NCI-H1092 (cell line): Measurements from ENCODE around the gene CRTAC1.
A peak's percentile ranks its signal among the peaks of the same experiment; 100 is the strongest.
"Not testable (repeated sequence)": the region's sequence is repeated elsewhere in the genome, so short reads cannot be mapped to it uniquely, and the experiment has no call there.

ENCODE experiments used
- DNase-seq: peaks from one replicate; lab custom pipeline; 2025; lab: John Stamatoyannopoulos, UW

The CRTAC1 gene

DNA sequence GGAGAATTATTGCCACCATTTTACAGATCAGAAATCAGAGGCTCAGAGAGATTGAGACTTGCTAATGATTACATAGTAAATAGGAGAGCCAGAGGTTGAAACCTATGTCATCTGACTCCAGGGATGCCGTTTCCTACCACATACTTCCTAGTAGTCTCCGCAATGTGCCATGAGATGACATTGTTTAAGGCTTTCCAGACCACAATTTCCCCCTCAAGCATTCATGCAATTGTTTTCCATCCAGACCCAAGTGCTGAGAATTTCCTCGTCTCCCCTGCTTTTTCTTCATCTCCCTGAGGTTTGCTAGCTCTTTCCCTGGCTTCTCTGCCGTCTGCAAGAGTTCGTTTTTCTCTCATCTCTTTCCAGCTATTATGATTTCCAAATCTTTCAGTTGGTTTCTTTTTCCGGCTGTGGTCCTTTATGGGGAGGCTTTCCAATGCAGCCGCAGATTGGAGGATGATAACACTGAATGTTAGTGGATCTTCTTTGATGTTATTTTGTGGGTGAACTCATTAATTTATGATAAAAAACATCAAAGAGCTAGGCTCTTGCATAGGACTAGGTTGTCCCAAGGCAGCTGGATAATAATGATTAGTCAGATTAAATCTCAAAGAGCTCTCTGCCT, 187.7 kb downstream of the CRTAC1 start:
- no peak for DNase-seq

- not testable (repeated sequence) for DNase-seq
Observed at GRCh38 chr10:97842114-97842513, 188.3 kb downstream of the CRTAC1 start.

- not testable (repeated sequence) for DNase-seq
Observed at GRCh38 chr10:97841166-97841565, 189.3 kb downstream of the CRTAC1 start.

- no peak for DNase-seq
Observed at GRCh38 chr10:97838091-97838490, 192.3 kb downstream of the CRTAC1 start.

DNA sequence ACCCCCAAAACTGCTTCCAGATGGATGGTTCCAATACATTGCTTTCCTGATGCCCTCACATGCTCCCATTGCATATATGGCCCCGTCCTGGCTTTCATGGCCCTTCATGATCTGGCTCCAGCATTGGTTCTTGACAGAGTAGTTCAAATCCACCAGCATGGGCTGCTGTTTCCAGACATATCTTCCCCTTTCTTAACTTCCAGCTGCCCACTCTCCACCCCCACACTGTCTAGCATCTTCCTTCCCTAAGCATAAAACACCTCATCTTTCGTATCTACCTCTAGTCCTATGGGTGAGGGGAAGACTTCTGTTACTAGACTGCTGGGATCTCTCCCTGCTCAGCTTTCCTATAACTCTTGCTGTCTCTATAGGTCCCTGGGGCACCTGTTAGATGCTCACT, 194.0 kb downstream of the CRTAC1 start:
- DNase-seq: no peak

DNA sequence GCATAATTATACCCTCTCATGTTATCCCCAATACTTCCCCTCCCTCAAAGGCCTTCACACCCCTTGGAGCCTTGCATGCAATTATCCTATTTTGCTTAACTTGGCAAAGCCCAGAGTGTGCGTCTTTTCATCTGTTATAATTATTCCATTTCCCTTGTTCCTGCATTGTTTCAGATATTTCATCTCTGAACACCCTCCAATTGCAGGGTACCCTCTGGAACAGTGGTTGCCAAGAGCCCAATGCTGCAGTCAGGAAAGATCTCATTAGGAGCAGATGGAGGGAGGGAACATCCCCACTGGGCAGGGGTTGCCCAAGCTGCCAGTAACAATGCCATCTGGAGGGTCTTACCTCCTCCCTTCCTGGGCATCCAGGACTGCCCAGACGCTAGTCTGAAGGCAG, 199.2 kb downstream of the CRTAC1 start:
- DNase-seq: no peak

DNA sequence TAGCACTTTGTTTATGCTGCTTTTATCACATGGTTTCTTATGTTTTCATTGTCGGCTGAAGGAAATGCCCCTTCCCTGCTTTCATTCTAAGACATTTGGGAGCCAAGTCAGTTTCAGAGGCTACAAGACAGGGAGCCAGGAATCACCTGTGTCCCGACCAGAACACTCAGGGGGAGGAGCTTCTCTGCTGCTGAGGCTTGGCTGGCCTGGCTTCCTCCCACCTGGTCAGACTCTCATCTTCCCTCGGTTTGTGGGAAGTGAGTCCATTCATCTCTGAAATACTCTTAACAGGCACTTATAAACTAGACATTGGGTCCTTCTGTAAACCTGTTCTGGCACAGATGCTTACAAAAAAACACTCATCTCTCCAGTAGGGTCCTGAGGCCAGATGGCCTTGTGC, 200.4 kb downstream of the CRTAC1 start:
- no peak for DNase-seq

DNA sequence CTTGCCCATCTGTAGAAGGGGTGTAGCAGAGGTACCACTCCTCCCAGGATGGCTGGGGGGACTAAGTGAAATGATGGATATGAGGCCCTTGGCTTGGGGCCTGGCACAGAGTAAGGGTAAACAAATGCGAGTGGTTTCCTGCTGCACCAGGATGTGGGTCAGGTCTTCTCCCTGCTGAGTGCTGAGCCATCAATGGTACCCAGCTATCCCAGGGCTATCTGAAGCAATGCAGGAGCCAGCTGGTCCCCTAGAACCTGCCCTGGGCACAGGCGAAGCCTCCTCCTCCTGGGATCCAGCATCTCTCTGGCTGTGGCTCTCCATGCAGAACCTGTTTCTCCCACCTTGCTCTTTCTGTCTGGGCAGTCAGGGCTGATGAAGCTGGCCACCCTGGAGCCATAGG, 201.7 kb downstream of the CRTAC1 start:
- no peak for DNase-seq

GRCh38 chr10:97827702-97828291, 202.6 kb downstream of the CRTAC1 start:
- no peak for DNase-seq

DNA sequence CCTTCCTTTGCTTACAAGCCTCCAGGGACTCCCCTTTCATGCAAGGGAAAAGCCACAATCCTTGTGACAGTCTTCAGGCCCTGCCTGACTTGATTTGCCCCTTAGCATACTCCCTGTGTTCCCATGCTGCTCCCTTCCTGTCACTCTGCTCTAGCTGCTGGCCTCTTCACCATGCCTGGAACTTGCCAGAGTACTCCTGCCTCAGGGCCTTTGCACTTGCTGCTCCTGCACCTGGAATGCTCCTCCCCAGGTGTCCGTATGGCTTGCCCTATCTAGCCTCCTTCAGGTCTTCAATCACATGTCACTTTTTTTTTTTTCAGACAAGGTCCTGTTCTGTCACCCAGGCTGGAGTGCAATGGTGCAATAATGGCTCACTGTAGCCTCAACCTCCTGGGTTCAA, 203.5 kb downstream of the CRTAC1 start:
- DNase-seq: no peak

- no peak for DNase-seq
Observed at GRCh38 chr10:97825020-97825760, 205.2 kb downstream of the CRTAC1 start.

GRCh38 chr10:97823734-97824133, 206.7 kb downstream of the CRTAC1 start:
- DNase-seq: no peak

- DNase-seq: no peak
Observed at GRCh38 chr10:97822261-97822687, 208.1 kb downstream of the CRTAC1 start.

GRCh38 chr10:97821308-97822038, 208.9 kb downstream of the CRTAC1 start:
- peak; percentile 21 for DNase-seq

- no peak for DNase-seq
Observed at GRCh38 chr10:97820096-97820704, 210.2 kb downstream of the CRTAC1 start.

GRCh38 chr10:97818572-97818971, 211.8 kb downstream of the CRTAC1 start:
- DNase-seq: no peak

DNA sequence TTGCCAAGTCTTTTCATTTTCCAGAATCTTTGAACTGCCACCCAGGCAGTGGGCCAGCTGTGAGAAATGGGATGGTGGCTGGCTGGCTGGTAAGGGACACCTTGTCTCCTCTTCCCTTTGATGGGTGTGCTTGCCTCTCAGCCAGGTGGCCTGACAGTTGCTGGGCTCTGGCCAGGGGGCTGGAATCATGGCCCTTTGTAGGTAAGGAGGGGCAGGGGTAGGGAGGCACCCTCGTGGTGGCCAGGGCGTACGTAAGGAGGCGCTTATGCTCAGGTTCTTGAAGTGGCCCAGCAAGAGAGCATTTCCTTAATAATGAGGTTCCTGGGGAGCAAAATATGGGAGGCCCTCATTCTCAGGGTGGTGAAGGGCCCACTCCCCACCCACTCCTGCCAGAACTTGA, 213.8 kb downstream of the CRTAC1 start:
- no peak for DNase-seq
